A549 treated with DMSO at 1 μM for 4 hours (cell line): Measurements from ENCODE around the gene WFDC5. TPM values are rescaled to one million over a fixed set of nuclear protein-coding genes. Genes with fewer than 3 reads are reported as not detected.

Experiments
- total RNA-seq: library from RNA; stranded (reverse); fragments of 200-300 nt; extraction: Qiagen RNA extraction; gene quantifications from 5 replicates; pipeline ENCODE4 v1.2.3, GENCODE V29; 2022; ENCODE audit warnings: low read depth

WFDC5 gene, protein sequence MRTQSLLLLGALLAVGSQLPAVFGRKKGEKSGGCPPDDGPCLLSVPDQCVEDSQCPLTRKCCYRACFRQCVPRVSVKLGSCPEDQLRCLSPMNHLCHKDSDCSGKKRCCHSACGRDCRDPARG
- total RNA-seq: not detected in 5 replicates

DNA sequence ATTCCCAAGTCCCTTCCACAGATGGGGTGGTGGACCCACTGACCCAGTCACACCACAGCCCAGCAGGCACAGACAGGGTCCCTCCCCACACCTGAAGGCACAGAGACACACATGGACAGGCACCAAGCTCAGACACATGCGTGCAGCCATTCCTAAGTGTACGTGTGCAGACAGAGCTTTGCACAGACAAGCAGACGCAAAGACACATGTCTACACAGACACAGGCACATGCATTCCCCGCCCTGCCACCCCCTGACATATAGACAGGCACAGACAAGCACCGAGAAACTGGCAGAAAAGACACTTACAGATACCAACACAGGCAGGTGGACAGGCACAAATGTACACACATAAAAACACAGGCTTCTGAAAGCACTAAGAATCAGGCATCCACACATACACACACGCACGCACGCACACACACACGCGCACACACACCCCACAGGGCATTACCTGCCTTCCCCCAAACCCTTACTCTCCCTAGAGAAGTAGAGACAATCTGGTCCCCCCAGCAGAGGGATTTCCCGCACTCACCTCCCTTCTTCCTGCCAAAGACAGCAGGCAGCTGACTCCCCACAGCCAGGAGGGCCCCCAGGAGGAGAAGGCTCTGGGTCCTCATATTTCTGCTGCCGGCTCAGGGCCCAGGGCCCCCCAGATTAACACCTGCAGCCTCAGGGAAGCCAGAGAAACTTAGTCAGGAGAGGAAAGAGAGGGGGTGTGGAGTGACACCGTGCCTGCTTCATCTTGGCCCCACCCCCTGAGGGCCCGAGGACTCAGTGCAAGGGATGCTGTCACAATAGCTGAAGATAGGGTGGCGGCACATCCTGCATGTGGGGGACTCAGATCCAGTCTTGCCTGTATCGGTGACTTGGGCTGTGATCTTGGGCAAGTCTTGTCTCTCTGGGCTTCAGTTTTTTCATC, at the start of gene WFDC5:
TSS of gene WFDC5 (minus strand) at position 710 of the 921 bp plus-strand sequence. CDS start at position 619, 91 bp downstream.

DNA sequence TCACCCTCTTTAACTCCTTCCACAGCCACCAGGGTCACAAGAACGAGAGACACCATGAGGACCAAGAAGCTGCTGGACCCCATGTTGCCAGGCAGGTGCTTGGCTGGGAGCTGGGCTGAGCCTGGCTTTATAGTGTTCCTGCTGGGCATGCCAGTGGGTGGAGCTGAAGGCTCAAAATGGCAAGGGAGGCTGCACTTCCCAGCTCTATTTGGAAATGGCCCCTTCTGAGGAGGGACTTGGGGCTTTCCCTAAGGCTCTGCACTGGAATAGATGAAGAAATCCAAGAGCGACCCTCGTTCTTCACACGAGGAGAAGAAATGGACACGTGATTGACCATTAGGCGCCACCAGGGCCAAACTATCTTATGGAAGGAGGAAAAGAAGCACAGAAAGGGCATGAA, 9.4 kb upstream of the WFDC5 start, which contains the start of gene WFDC12:
TSS of gene WFDC12 (minus strand) at position 101 of the 400 bp plus-strand sequence. CDS start at position 83, 18 bp downstream.

DNA sequence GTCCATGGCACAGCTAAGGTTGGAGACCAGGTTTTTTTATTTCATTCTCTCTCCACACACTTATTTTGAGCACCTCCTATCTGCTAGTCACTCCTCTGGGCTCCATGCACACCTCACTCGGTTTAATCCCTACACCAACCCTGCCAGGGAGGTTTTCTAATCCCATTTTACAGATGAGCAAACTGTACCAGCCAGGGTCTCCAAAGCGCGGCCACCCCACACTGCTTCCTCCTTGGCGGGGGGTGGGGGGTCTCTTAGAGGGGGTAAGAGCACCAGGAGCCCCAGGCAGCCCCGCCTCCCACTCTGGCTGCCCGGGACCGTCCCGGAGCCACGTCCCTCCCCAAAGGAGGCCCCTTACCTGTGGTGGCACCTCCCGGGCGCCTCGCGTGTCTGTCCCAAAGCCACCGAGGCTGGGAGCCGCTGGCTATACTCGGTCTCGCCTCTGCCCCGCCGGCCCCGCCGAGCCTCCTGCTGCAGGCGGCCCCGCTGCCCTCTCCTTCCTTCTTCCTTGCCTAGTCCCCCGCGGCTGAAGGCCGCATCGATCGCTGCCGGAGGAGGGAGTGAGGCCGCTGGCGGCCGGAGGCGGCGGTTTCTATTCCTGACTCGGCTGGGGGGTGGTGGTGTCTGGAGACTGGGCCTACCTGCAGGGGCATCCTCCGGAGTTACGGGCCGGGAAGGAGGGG, 14.3 kb downstream of the WFDC5 start, which contains the start of gene KCNS1:
TSS of gene KCNS1 (minus strand) at position 565 of the 683 bp plus-strand sequence. CDS start 1,891 bp downstream, outside the sequence.

Other genes with a start within 250 kb of the WFDC5 start
- 183 to 225 TPM (median 204 TPM) in 5 replicates for gene YWHAB, start 229.5 kb downstream of the WFDC5 start, total RNA-seq
- 12.7 to 21.6 TPM (median 18.4 TPM) in 5 replicates for gene PABPC1L, start 205.1 kb downstream of the WFDC5 start, total RNA-seq
- gene TOMM34, start 154.8 kb downstream of the WFDC5 start, total RNA-seq: 41.5 to 47.8 TPM (median 42.5 TPM) in 5 replicates
- 14.2 to 17.6 TPM (median 15.4 TPM) in 5 replicates for gene STK4, start 148.7 kb downstream of the WFDC5 start, total RNA-seq
- not detected in 5 replicates for gene KCNS1, start 14.0 kb downstream of the WFDC5 start, total RNA-seq
- gene WFDC12, start 9.3 kb upstream of the WFDC5 start, total RNA-seq: not detected in 5 replicates
- gene PI3, start 59.7 kb upstream of the WFDC5 start, total RNA-seq: 2.3 to 4.5 TPM (median 3.2 TPM) in 5 replicates
- not detected in 5 replicates for gene SEMG1, start 91.9 kb upstream of the WFDC5 start, total RNA-seq
- not detected in 5 replicates for gene SEMG2, start 106.2 kb upstream of the WFDC5 start, total RNA-seq
- gene SLPI, start 139.4 kb upstream of the WFDC5 start, total RNA-seq: 9.1 to 13.4 TPM (median 11.7 TPM) in 5 replicates
- not detected in 5 replicates for gene RBPJL, start 191.7 kb upstream of the WFDC5 start, total RNA-seq
- gene MATN4, start 193.1 kb upstream of the WFDC5 start, total RNA-seq: 0.09 to 0.14 TPM (median 0.13 TPM) in 4 of 5 replicates, not detected in the other
- 120 to 180 TPM (median 141 TPM) in 5 replicates for gene SDC4, start 233.2 kb upstream of the WFDC5 start, total RNA-seq
- gene SYS1, start 248.0 kb upstream of the WFDC5 start, total RNA-seq: 28.1 to 35.6 TPM (median 34.4 TPM) in 5 replicates